Inflammatory macrophage (primary cell): ENCODE measurements around the gene TELO2.
A peak's percentile ranks its signal among the peaks of the same experiment; 100 is the strongest.
"Not testable (repeated sequence)": the region's sequence is repeated elsewhere in the genome, so short reads cannot be mapped to it uniquely, and the experiment has no call there.

Experiments
- DNase-seq, 2 donors: peaks; one replicate each; pipeline ENCODE4 v3.0.0-alpha.2; 2020 to 2022

The TELO2 gene

DNA sequence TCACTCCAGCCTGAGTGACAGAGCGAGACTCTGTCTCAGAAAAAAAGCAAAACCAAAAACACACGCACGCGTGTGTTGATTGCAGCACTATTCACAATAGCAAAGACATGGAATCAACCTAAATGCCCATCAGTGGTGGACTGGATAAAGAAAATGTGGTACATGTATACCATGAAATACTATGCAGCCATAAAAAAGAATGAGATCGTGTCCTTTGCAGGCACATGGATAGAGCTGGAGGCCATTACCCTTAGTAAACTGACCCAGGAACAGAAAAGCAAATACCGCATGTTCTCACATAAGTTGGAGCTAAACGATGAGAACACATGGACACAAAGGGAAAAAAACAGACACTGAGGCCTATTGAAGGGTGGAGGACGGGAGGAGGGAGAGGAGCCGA lies 14.2 kb upstream of the TELO2 start:
- not testable (repeated sequence) for DNase-seq

GRCh38 chr16:1481906-1482835 lies 11.0 kb upstream of the TELO2 start:
- no peak for DNase-seq

DNA sequence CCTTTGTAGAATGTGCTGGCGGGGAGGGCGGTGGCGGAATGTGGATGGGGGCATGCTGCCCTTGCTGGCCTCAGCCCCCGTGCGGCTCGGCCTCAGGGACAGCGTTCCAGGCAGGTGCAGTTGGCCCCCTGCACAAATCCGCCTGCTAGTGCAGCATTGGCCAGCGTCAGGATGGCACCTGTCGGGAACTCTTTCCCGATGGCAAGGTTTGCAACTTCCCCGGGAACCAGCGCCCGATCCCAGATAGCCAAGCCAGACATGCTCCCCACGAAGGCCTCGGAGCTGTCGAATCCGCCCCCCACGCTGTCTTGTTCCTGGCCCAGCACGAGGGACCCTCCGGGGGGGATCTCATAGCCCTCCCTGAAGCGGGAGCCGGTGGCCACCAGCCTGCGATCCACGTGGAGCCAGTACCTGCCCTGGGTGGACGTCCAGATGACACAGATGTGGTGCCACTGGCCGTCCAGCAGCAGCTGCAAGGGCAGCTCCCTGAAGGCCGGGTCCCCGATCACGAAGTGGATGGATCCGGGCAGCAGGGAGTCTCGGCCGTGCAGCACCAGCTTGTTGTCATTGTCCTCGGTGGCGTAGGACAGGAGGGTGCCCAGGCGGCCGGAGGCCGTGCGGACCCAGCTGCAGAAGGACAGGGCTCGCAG lies 7.2 kb upstream of the TELO2 start:
- no peak for DNase-seq

GRCh38 chr16:1486551-1487390 lies 6.4 kb upstream of the TELO2 start:
- no peak for DNase-seq

DNA sequence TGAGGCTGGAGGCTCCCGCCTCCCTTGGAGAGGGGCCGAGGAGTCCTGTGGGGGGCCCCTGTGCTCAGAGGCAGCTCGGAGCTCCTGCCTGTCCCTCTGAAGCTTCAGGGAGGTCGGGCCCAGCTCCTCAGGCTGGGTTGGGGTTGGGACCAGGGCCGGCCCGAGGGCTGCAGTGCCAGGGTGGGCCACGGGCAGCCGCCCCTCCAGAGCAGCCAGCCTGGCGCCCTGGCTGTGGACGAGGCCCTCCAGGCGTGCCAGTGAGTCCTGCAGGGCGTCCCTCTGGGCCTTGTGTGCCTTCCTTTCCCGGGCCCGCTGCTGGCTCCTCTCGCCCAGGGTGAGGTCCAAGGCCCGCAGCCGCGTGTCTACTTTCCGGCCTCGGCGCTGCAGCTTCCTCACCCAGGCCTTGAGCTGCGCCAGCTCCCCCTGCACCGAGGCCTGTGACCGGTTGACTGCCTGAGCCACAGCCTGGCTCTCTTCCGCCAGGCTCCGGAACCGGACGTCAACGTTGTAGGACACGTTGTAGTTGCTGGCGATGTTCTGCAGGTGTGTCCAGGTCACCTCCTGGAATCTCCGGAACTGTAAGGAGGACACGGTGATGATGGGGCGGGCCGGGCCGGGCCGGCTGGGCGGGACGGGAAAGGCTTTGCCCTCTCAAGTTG lies 5.6 kb upstream of the TELO2 start:
- no peak for DNase-seq

DNA sequence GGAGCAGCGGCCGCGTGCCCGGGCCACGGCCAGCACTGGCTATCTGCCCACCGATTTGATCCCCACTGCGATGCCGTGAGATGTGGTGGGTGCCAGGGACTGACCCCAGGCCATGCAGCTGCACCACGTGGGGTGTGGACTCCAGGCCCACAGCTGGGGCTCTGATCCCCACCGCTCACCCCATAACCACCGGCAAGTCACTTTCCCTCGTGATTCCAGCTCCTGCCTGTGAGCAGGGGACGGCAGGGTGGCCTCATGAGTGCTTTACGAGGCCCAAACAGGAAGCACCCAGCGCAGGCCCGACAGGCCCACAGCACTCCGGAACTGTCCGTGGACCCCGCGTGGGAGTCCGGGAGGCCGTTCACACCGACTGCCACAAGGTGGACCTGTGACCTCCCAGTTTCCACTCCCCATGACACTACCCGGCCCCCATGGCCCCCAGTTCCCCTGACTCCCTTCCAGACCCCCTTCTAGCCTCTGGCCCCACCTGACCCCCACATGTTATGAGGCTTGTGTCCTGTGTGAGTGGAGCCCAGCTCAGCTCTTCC lies 5.0 kb upstream of the TELO2 start:
- no peak for DNase-seq

- DNase-seq, result no peak
Measured at GRCh38 chr16:1488619-1489018, 4.5 kb upstream of the TELO2 start, which contains the start of gene PTX4. PTX4 (minus strand) TSS chr16:1488944; CDS start chr16:1488909, 35 bp downstream.

GRCh38 chr16:1489077-1489476 lies 4.1 kb upstream of the TELO2 start:
- DNase-seq, result no peak

- DNase-seq, result no peak
Measured at GRCh38 chr16:1491327-1491726, 1.8 kb upstream of the TELO2 start.

- DNase-seq, result no peak
Measured at GRCh38 chr16:1492082-1492922, 858 bp upstream of the TELO2 start.

- peak in 1 of 2 donors; percentile 1 for DNase-seq
Measured at GRCh38 chr16:1493746-1494094, 560 bp downstream of the TELO2 start.

DNA sequence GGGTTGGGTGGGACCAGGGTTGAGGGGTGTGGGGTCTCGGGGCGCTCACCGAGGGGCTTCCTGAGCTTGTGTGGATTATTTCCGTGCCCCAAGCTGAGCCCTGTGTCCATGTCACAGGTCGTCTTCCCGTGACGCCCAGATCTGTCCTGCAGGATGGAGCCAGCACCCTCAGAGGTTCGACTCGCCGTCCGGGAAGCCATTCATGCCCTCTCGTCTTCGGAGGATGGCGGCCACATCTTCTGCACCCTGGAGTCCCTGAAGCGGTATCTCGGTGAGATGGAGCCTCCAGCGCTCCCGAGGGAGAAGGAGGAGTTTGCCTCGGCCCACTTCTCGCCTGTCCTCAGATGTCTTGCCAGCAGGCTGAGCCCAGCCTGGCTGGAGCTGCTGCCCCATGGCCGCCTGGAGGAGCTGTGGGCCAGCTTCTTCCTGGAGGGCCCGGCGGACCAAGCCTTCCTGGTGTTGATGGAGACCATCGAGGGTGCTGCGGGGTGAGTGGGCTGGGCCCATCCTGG lies 1.0 kb downstream of the TELO2 start:
- no peak for DNase-seq

- DNase-seq, result no peak
Measured at GRCh38 chr16:1494711-1495110, 1.6 kb downstream of the TELO2 start.

DNA sequence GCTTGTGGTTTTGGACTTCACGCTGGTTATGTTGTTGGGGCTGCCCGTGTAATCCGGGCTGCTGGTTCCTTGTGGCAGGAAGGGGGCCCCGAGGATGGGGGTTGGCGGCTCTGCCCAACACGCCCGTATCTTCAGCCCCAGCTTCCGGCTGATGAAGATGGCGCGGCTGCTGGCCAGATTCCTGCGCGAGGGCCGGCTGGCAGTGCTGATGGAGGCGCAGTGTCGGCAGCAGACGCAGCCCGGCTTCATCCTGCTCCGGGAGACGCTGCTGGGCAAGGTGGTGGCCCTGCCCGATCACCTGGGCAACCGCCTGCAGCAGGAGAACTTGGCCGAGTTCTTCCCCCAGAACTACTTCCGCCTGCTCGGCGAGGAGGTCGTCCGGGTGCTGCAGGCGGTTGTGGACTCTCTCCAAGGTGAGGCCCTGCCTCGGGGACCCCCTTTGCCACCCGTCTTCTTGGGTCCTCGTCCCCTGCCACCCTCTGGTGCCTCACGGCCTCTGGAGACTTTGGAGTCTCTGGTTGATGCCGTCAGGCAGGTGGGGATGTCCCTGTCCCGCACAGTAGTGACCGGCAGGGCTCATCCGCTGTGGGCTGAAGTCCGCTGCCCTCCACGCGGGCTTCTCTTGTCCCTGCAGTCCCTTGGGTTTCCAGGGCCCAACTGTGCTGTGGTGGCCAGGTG lies 2.2 kb downstream of the TELO2 start:
- no peak for DNase-seq

GRCh38 chr16:1495889-1496262 lies 2.7 kb downstream of the TELO2 start:
- DNase-seq, result no peak

DNA sequence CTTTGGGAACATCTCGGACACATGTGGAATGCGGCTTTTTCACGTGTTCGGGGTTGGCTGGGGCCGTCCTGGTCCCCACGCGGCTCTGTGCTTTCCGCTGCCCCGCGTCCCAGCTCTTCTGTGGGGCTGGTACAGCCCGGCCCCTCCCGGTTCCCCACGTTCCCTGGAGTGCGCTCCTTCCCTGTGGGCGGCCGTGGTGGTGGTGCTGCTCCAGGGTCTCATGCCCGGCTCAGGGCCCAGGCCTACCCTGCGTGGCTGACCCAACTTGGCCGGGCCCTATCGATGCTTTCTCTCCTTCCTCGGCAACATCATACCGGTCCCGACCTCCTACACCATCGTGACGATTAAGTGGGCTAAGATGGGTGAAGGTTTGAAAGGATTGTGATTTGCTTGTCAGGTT lies 3.3 kb downstream of the TELO2 start:
- DNase-seq, result no peak

- DNase-seq, result no peak
Measured at GRCh38 chr16:1497014-1497598, 3.9 kb downstream of the TELO2 start.

GRCh38 chr16:1498899-1499676 lies 5.9 kb downstream of the TELO2 start:
- no peak for DNase-seq

GRCh38 chr16:1499756-1500464 lies 6.8 kb downstream of the TELO2 start:
- no peak for DNase-seq
